K562 (cell line): Measurements from ENCODE around the gene RHPN2. TPM values are rescaled to one million over a fixed set of nuclear protein-coding genes. Genes with fewer than 3 reads are reported as not detected.

ENCODE experiments used
- GTF2F1 ChIP-seq: IDR thresholded peaks from 2 replicates; pipeline ENCODE4 v1.6.1; 2011; ENCODE audit warnings: low read depth, low read length, improper control_type of control experiment
- MGA ChIP-seq: fragments of 450-650 bp; IDR thresholded peaks from 2 replicates; pipeline ENCODE4 v1.6.1; 2016; ENCODE audit warnings: mild to moderate bottlenecking, moderate library complexity
- REST ChIP-seq, 2 experiments: fragments of 450-650 bp; formaldehyde crosslinking in 1 of 2; IDR thresholded peaks; 2 replicates each; pipeline versions ENCODE4 v1.4.0 to v1.6.1; 2014 to 2020; ENCODE audit warnings: mild to moderate bottlenecking in 2 of 2, borderline replicate concordance in 1 of 2, low read depth in 1 of 2
- SP2 ChIP-seq: IDR thresholded peaks from 2 replicates; pipeline ENCODE4 v1.6.1; 2011; ENCODE audit warnings: mild to moderate bottlenecking, low read depth, low read length, moderate library complexity; ENCODE audit not compliant: poor library complexity, severe bottlenecking; ENCODE audit errors: extremely low read depth
- polyA plus RNA-seq, 8 experiments: library from polyadenylated mRNA; depleted of rRNA in 4 of 8; stranded (reverse) in 5 of 8; unstranded in 3 of 8; fragments of >200 nt; fragmentation: Nextera tagmentation in 2 of 8; fragmentation: Illumina TruSeq in 1 of 8; extraction: Ambion mirVana in 2 of 8; extraction: Trizol in 1 of 8; gene quantifications; 2 replicates each; pipeline versions ENCODE4 v1.2.1 to v1.2.3, GENCODE V29; 2011 to 2014; ENCODE audit warnings: inconsistent platforms in 1 of 8, missing spikeins in 1 of 8
- total RNA-seq, 7 experiments: library from RNA; depleted of rRNA in 6 of 7; stranded (reverse); fragments of >200 nt in 6 of 7; fragmentation: Illumina TruSeq in 2 of 7; extraction: Trizol in 2 of 7; gene quantifications; 2 replicates each; pipeline versions ENCODE4 v1.2.1 to v1.2.3, GENCODE V29; 2011 to 2021; ENCODE audit warnings: low replicate concordance in 1 of 7

Gene RHPN2
- total and polyA plus RNA-seq, 9 of the 15 experiments (the other 6 are each of a cell fraction or from before 2014, with no cell fraction given), result 0.63 to 9.9 (median 3.2) TPM

GRCh38 chr19:32971715-32972540, 92.8 kb downstream of the RHPN2 start, which contains the start of the genes CEP89 and FAAP24 (continued):
- TF ChIP-seq REST (IDR thresholded peaks at IDR 0.05; ENCODE audit: borderline replicate concordance) (peak; percentile 67), REST (CRISPR knock-in tag; IDR thresholded peaks at IDR 0.05; ENCODE audit: low read depth) (no peak), MGA (peak; percentile 32; the same call in 1 of the 2 replicates), SP2 (peak; percentile 82), GTF2F1 (no peak)
